CD4-positive, alpha-beta memory T cell (primary cell): ENCODE results near the gene BRF1. TPM values are rescaled to one million over a fixed set of nuclear protein-coding genes. Genes with fewer than 3 reads are reported as not detected.

Experiments used
- CTCF ChIA-PET: fragments of 350-600 bp; sonication (Branson Sonifier 250); formaldehyde crosslinking; loops from one replicate; lab custom pipeline; 2021; ENCODE audit warnings: inconsistent platforms; ENCODE audit not compliant: partially characterized antibody; lab: Charles Lee
- POLR2A ChIA-PET: fragments of 350-600 bp; sonication (Branson Sonifier 250); formaldehyde crosslinking; loops from one replicate; lab custom pipeline; 2021; ENCODE audit not compliant: partially characterized antibody; lab: Charles Lee
- DNase-seq, 5 donors: peaks; one replicate each; pipeline versions ENCODE4 v3.0.0 to v3.0.0-alpha.2; 2020 to 2022; ENCODE audit warnings: mixed read lengths in 1 of 5
- H3K27ac ChIP-seq: one replicate; pipeline ENCODE4 v1.7.0; 2013; ENCODE audit warnings: low read depth, low read length
- H3K27me3 ChIP-seq: 2 replicates; pipeline ENCODE4 v1.7.0; 2013; ENCODE audit warnings: mild to moderate bottlenecking, low read length, moderate library complexity; ENCODE audit not compliant: insufficient read depth
- H3K36me3 ChIP-seq: 2 replicates; pipeline ENCODE4 v1.7.0; 2013; ENCODE audit warnings: mild to moderate bottlenecking, low read length, moderate library complexity; ENCODE audit not compliant: insufficient read depth
- H3K4me1 ChIP-seq: 2 replicates; pipeline ENCODE4 v1.7.0; 2013; ENCODE audit warnings: mild to moderate bottlenecking, low read length, moderate library complexity; ENCODE audit not compliant: insufficient read depth
- H3K4me3 ChIP-seq, 2 donors: one replicate each; pipeline ENCODE4 v1.7.0; 2013; ENCODE audit warnings: low read length in 2 of 2, mild to moderate bottlenecking in 1 of 2
- H3K9me3 ChIP-seq, 2 donors: one replicate each; pipeline ENCODE4 v1.7.0; 2013; ENCODE audit warnings: low read length in 2 of 2, control low read depth in 1 of 2; ENCODE audit not compliant: control insufficient read depth in 1 of 2
- H3K27ac Mint-ChIP-seq, 7 donors: one replicate each; pipeline ENCODE4 v1.8.0; 2020 to 2021; ENCODE audit warnings: mixed read lengths in 7 of 7, mild to moderate bottlenecking in 6 of 7, inconsistent platforms in 3 of 7, moderate library complexity in 3 of 7
- H3K27me3 Mint-ChIP-seq, 2 donors: one replicate each; pipeline ENCODE4 v1.8.0; 2020 to 2021; ENCODE audit warnings: mixed read lengths in 2 of 2
- H3K36me3 Mint-ChIP-seq, 2 donors: one replicate each; pipeline ENCODE4 v1.8.0; 2020 to 2021; ENCODE audit warnings: mixed read lengths in 2 of 2, inconsistent platforms in 1 of 2, mild to moderate bottlenecking in 1 of 2
- H3K4me1 Mint-ChIP-seq, 4 donors: one replicate each; pipeline ENCODE4 v1.8.0; 2020 to 2021; ENCODE audit warnings: mixed read lengths in 4 of 4, mild to moderate bottlenecking in 1 of 4
- H3K4me3 Mint-ChIP-seq, 8 donors: one replicate each; pipeline ENCODE4 v1.8.0; 2020 to 2021; ENCODE audit warnings: mixed read lengths in 8 of 8, mild to moderate bottlenecking in 7 of 8, moderate library complexity in 6 of 8, inconsistent platforms in 3 of 8
- H3K9me3 Mint-ChIP-seq, 8 donors: one replicate each; pipeline ENCODE4 v1.8.0; 2020 to 2021; ENCODE audit warnings: mixed read lengths in 8 of 8, mild to moderate bottlenecking in 5 of 8, inconsistent platforms in 3 of 8, moderate library complexity in 1 of 8
- intact Hi-C: fragments of 100-400 bp; cut with micrococcal nuclease; formaldehyde crosslinking; loops from one replicate; pipeline ENCODE4 v1.15.1; 2023
- polyA plus RNA-seq, 2 donors: library from polyadenylated mRNA; unstranded; fragments of 300-500 nt; fragmentation: Illumina TruSeq; gene quantifications; one replicate each; pipeline ENCODE4 v1.2.3, GENCODE V29; 2021
- total RNA-seq, 2 experiments: library from RNA; stranded (reverse); gene quantifications; one replicate each; pipeline ENCODE4 v1.2.3, GENCODE V29; 2021

The BRF1 gene
- total and polyA plus RNA-seq, 4 experiments from 2014 or later: 3.0 to 56.0 (median 30.0) TPM

GRCh38 chr14:105268736-105269354 lies 32.0 kb downstream of the BRF1 start:
- Mint-ChIP-seq H3K27me3 (no peaks in the 10 kb centered on the region), H3K9me3 (peaks cover 0 to 2% (median 0%) of the 10 kb centered on the region in 8 donors), H3K4me1 (peaks cover 0 to 6% (median 2%) of the 10 kb centered on the region in 4 donors), H3K36me3 (peaks cover 7 to 18% of the 10 kb centered on the region in 2 donors), H3K27ac (peak overlapping the region in 2 of 7 donors; percentile 14 to 29), H3K4me3 (no peak overlapping the region)
- DNase-seq: no peak
- Histone ChIP-seq H3K4me1 (no peaks in the 10 kb centered on the region), H3K27me3 (no peaks in the 10 kb centered on the region), H3K9me3 (no peaks in the 10 kb centered on the region), H3K36me3 (no peaks in the 10 kb centered on the region), H3K4me3 (no peak overlapping the region), H3K27ac (no peak overlapping the region)
- intact Hi-C loops: no loop called here
- ChIA-PET CTCF (no interaction called here), POLR2A (no interaction called here)

DNA sequence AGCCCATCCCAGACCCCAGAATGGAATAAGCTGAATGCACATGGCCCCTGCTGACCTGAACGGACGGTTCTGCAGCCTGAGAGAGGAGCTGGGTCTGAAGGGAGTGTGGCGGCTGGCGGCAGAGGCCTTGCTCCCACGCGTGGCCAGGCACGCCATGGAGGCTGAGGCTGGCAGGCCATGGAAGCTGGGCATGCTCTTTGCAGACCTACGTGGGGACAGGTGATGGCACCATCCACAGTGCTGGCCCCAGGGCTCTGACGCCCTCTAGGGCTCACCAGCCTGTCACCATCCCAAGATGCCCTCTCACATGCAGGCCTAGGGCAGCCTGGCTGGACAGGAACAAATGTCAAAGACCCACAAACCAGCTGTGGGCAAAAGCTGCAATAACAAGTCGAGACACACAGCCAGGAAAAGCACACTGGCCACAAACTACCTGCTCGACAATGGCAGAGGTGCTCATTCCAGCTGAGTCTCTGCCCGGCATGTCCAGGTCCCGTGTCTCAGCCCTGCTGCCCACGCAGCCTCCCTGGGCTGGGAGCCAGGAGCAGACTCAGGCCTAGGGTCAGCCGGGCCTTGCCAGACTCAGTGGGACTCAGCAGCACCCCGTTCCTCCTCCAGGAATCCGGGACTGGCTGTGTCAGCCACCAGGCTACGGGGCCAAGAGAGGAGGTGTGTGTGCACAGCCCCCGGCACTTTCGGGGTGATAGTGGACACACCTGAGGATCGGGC lies 32.8 kb downstream of the BRF1 start:
- ChIA-PET CTCF (no interaction called here), POLR2A (no interaction called here)
- Mint-ChIP-seq H3K9me3 (peaks cover 0 to 2% (median 0%) of the 10 kb centered on the region in 8 donors), H3K27ac (peak overlapping the region in 1 of 7 donors; percentile 29), H3K36me3 (peaks cover 7 to 19% of the 10 kb centered on the region in 2 donors), H3K4me3 (no peak overlapping the region), H3K27me3 (no peaks in the 10 kb centered on the region), H3K4me1 (peaks cover 0 to 6% (median 1%) of the 10 kb centered on the region in 4 donors)
- no peaks in the 10 kb centered on the region for H3K4me1 ChIP-seq
- no peaks in the 10 kb centered on the region for H3K27me3 ChIP-seq
- H3K27ac ChIP-seq: no peak overlapping the region
- H3K9me3 ChIP-seq: no peaks in the 10 kb centered on the region
- H3K36me3 ChIP-seq: no peaks in the 10 kb centered on the region
- intact Hi-C loops: no loop called here
- no peak overlapping the region for H3K4me3 ChIP-seq
- DNase-seq: no peak

GRCh38 chr14:105261781-105262180 lies 39.0 kb downstream of the BRF1 start:
- H3K4me1 ChIP-seq: peaks cover 10% of the 10 kb centered on the region
- Mint-ChIP-seq H3K36me3 (peaks cover 10 to 24% of the 10 kb centered on the region in 2 donors), H3K4me3 (no peak overlapping the region), H3K4me1 (peaks cover 9 to 12% (median 11%) of the 10 kb centered on the region in 4 donors), H3K27ac (no peak overlapping the region), H3K27me3 (no peaks in the 10 kb centered on the region), H3K9me3 (no peaks in the 10 kb centered on the region)
- ChIA-PET POLR2A (no interaction called here), CTCF (no interaction called here)
- no peaks in the 10 kb centered on the region for H3K36me3 ChIP-seq
- H3K27me3 ChIP-seq: no peaks in the 10 kb centered on the region
- H3K9me3 ChIP-seq: no peaks in the 10 kb centered on the region
- no peak overlapping the region for H3K4me3 ChIP-seq
- H3K27ac ChIP-seq: no peak overlapping the region
- intact Hi-C loops: no loop called here
- no peak for DNase-seq

DNA sequence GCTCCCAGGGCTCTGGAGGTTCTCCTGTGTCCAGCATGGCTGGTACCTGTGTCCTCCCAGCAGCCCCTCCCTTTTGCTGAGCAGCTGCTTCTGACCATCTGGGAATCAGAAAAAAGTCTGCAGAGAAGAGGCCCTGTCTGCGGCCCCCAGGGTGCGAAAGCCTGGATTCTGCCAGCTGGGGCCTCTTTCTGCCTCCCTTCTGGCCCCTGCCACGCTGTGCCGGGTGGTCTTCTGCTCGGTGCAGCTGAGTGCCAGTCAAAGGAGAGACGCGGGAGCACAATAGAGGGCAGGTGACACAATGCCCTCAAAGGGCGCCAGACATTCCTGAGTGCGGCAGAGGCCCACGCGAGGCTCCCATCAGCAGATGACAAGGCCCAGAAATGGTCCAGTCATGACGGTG lies 39.8 kb downstream of the BRF1 start:
- H3K9me3 Mint-ChIP-seq: no peaks in the 10 kb centered on the region
- CTCF ChIA-PET: no interaction called here
- H3K27ac ChIP-seq: no peak overlapping the region
- no peaks in the 10 kb centered on the region for H3K27me3 ChIP-seq
- H3K36me3 ChIP-seq: no peaks in the 10 kb centered on the region
- intact Hi-C loops: no loop called here
- H3K27me3 Mint-ChIP-seq: no peaks in the 10 kb centered on the region
- no peak for DNase-seq
- H3K4me1 Mint-ChIP-seq: peaks cover 9 to 13% (median 11%) of the 10 kb centered on the region in 4 donors
- peaks cover 4 to 19% of the 10 kb centered on the region in 2 donors for H3K36me3 Mint-ChIP-seq
- H3K4me3 ChIP-seq: no peak overlapping the region
- no peak overlapping the region for H3K4me3 Mint-ChIP-seq
- peaks cover 10% of the 10 kb centered on the region for H3K4me1 ChIP-seq
- H3K27ac Mint-ChIP-seq: peak overlapping the region in 1 of 7 donors; percentile 35
- no peaks in the 10 kb centered on the region for H3K9me3 ChIP-seq
- POLR2A ChIA-PET: interaction anchor here (1.2 to 1.4 kb wide), 2 partner anchors 13 to 39 kb away, joined by 4 to 5 read pairs; partner anchors contain the start of genes BRF1 and BTBD6

- Histone ChIP-seq H3K36me3 (no peaks in the 10 kb centered on the region), H3K27me3 (no peaks in the 10 kb centered on the region), H3K27ac (no peak overlapping the region), H3K9me3 (no peaks in the 10 kb centered on the region), H3K4me3 (no peak overlapping the region), H3K4me1 (peaks cover 10% of the 10 kb centered on the region)
- Mint-ChIP-seq H3K27me3 (no peaks in the 10 kb centered on the region), H3K9me3 (no peaks in the 10 kb centered on the region), H3K36me3 (peaks cover 4 to 12% of the 10 kb centered on the region in 2 donors), H3K4me3 (no peak overlapping the region), H3K4me1 (peaks cover 8 to 13% (median 11%) of the 10 kb centered on the region in 4 donors), H3K27ac (no peak overlapping the region)
- POLR2A ChIA-PET: interaction anchor here (1.0 kb wide), 1 partner anchor 233 kb away, joined by 3 read pairs; no protein-coding TSS in a partner anchor
- DNase-seq: no peak
- CTCF ChIA-PET: no interaction called here
- intact Hi-C loops: no loop called here
Observed at GRCh38 chr14:105258846-105259245, 42.0 kb downstream of the BRF1 start.

GRCh38 chr14:105257464-105257863 lies 43.3 kb downstream of the BRF1 start:
- no peak overlapping the region for H3K4me3 ChIP-seq
- DNase-seq: peak; percentile 27 to 51 (median 32)
- peak overlapping the region in 6 of 7 donors; percentile 18 to 86 (median 65) for H3K27ac Mint-ChIP-seq

DNA sequence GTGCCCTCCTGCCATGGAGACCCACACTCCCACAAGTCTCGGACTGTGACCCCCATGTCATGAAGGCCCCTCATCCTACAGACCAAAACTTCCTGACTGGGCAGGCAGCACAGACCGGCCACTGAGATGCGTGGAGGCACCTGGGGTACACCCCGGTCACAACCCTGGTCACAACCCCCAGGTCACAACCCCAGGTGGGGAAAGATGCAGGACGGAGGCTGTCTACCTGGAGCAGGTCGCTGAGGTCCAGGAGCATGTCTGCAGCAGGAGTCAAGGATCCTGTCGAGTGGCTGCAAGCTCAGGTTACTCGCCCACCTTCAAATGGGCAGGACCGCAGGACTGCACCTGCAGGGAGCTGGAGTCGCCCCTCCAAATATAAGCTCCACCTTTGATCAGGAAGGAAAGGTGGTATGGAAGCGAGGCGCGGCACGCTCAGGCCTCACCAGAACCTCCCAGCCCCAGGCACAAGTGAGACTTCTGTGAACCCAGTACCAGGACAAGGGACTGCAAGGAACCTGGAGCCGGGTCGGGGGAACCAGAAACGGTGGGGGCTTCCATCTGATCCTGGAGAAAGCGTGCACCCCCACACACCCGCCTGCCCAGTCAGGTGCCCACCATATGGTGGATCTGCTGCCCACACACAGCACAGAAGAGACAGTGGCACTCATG lies 44.4 kb downstream of the BRF1 start:
- Mint-ChIP-seq H3K27ac (no peak overlapping the region), H3K4me1 (peaks cover 8 to 16% (median 11%) of the 10 kb centered on the region in 4 donors)

More at GRCh38 chr14:105257464-105257863, 43.3 kb downstream of the BRF1 start:
- peaks cover 10% of the 10 kb centered on the region for H3K4me1 ChIP-seq
- intact Hi-C loops: loop anchor here (1.0 kb wide), 1 partner anchor 43 kb away; no protein-coding TSS in a partner anchor
- Mint-ChIP-seq H3K4me1 (peaks cover 8 to 16% (median 11%) of the 10 kb centered on the region in 4 donors), H3K36me3 (peaks cover 4 to 14% of the 10 kb centered on the region in 2 donors), H3K27me3 (no peaks in the 10 kb centered on the region), H3K4me3 (peak overlapping the region in 6 of 8 donors; percentile 2 to 53 (median 24)), H3K9me3 (no peaks in the 10 kb centered on the region)
- POLR2A ChIA-PET: no interaction called here
- H3K36me3 ChIP-seq: peaks cover under 1% of the 10 kb centered on the region
- CTCF ChIA-PET: no interaction called here
- H3K27me3 ChIP-seq: no peaks in the 10 kb centered on the region
- H3K27ac ChIP-seq: no peak overlapping the region
- no peaks in the 10 kb centered on the region for H3K9me3 ChIP-seq

More for the DNA sequence above, 44.4 kb downstream of the BRF1 start:
- Mint-ChIP-seq H3K27me3 (no peaks in the 10 kb centered on the region), H3K36me3 (peaks cover 4 to 22% of the 10 kb centered on the region in 2 donors), H3K4me3 (no peak overlapping the region), H3K9me3 (no peaks in the 10 kb centered on the region)
- Histone ChIP-seq H3K36me3 (peaks cover 3% of the 10 kb centered on the region), H3K4me1 (peaks cover 10% of the 10 kb centered on the region), H3K27ac (no peak overlapping the region), H3K9me3 (no peaks in the 10 kb centered on the region), H3K4me3 (no peak overlapping the region), H3K27me3 (no peaks in the 10 kb centered on the region)
- POLR2A ChIA-PET: interaction anchor here (1.3 kb wide), 1 partner anchor 45 kb away, joined by 3 read pairs; no protein-coding TSS in a partner anchor
- CTCF ChIA-PET: no interaction called here
- intact Hi-C loops: no loop called here
- peak in 1 of 5 donors; percentile 19 for DNase-seq
